GM12865 (cell line): ENCODE measurements around the gene IPP.
"Not testable (repeated sequence)": the region's sequence is repeated elsewhere in the genome, so short reads cannot be mapped to it uniquely, and the experiment has no call there.

ENCODE experiments used
- DNase-seq: peaks from one replicate; pipeline ENCODE4 v3.0.0; 2010; ENCODE audit warnings: low read depth
- H3K4me3 ChIP-seq: 2 replicates; pipeline ENCODE4 v1.5.1; 2011; ENCODE audit warnings: mild to moderate bottlenecking, low read depth, low read length, control low read depth
- TF ChIP-seq, protein P1 (sequence below): IDR thresholded peaks from 2 replicates; pipeline ENCODE4 v1.5.1; 2011; ENCODE audit warnings: low read length, control low read depth, low read depth, inconsistent platforms; ENCODE audit not compliant: insufficient read depth; ENCODE audit errors: missing control alignments

IPP gene

DNA sequence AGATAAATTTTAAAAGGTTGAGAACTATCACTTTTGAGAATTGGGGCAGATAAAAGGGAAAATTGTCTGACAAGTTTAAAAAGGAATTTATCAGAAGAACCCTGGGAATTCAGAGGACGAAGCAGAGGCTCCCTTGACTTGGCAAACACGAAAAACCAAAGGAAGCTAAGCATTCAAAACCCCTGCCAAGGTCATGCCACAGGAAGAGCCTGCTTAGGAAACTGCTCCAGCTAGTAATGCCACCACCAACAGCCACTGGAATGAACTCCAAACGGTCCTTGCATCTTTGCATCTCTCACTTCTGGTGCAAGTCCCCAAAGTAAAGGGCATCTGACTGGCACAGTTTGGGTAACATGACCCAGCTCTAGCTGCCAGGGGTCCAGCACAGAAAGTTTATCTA, 71.3 kb downstream of the IPP start:
- no peak for DNase-seq

GRCh38 chr1:45678489-45678888, 72.0 kb downstream of the IPP start:
- H3K4me3 ChIP-seq, result no peak overlapping the region
- no peak for DNase-seq
- TF ChIP-seq, protein P1, sequence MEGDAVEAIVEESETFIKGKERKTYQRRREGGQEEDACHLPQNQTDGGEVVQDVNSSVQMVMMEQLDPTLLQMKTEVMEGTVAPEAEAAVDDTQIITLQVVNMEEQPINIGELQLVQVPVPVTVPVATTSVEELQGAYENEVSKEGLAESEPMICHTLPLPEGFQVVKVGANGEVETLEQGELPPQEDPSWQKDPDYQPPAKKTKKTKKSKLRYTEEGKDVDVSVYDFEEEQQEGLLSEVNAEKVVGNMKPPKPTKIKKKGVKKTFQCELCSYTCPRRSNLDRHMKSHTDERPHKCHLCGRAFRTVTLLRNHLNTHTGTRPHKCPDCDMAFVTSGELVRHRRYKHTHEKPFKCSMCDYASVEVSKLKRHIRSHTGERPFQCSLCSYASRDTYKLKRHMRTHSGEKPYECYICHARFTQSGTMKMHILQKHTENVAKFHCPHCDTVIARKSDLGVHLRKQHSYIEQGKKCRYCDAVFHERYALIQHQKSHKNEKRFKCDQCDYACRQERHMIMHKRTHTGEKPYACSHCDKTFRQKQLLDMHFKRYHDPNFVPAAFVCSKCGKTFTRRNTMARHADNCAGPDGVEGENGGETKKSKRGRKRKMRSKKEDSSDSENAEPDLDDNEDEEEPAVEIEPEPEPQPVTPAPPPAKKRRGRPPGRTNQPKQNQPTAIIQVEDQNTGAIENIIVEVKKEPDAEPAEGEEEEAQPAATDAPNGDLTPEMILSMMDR, result no peak

More for the DNA sequence above, 71.3 kb downstream of the IPP start:
- no peak overlapping the region for H3K4me3 ChIP-seq
- TF ChIP-seq, protein P1, result no peak

- no peak for DNase-seq
- H3K4me3 ChIP-seq, result no peak overlapping the region
- TF ChIP-seq, protein P1, result no peak
These were observed 72.7 kb downstream of the IPP start for GRCh38 chr1:45677751-45678245.

- not testable (repeated sequence) for DNase-seq, H3K4me3 ChIP-seq
These were observed 73.9 kb downstream of the IPP start for GRCh38 chr1:45676553-45676952.

GRCh38 chr1:45674478-45674877, 76.0 kb downstream of the IPP start:
- TF ChIP-seq, protein P1, result no peak
- no peak for DNase-seq
- no peak overlapping the region for H3K4me3 ChIP-seq

DNA sequence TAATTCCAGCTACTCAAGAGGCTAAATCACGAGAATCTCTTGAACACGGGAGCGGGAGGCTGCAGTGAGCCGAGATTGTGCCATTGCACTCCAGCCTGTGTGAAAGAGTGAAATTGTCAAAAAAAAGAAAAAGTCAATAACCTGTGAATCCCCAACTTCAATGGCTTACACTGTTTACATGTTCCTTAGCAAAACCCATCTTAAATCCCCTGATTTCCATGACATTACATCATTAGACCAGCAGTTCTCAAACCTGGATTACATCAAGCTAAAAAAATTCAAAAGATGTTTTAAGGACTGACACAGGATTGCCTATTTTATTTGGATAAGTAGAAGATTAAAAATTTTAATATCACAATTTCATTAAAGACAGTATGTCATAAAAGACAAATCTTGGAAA, 76.5 kb downstream of the IPP start:
- TF ChIP-seq, protein P1, result no peak
- no peak for DNase-seq
- no peak overlapping the region for H3K4me3 ChIP-seq

DNA sequence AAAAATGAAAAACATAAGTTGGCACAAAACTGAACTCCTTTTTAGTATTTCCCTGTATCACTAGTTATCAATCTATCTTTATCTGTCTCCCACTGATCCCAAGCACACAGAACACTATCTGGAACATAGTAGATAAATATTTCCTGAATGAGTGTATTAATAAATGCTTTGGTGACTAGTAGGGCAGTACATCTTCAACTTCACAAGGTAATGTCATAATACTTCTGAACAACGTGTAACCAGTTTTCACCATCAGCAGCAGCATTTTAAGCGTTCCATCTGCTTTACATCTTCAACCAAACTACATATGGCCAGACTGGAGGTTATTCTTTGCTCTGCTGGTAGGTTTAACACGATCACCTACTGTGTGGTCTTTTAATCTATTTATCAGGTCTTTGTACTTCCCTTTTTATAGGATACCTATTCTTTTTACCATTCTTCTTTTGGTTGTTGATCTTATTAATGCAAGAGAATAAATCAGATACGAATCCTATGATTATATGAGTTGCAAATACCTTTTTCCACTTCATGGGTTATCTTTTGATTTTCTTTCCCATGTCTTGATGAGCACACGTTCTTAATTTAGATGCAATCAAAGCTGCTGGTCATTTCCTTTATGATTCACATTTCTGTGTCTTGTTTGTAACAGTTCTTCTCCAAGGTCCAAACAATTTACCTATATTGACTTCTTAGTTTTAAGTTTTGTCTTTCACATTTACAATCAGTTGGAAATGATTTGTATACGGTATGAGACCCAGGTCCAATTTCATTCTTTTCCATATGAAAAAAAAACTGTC, 80.4 kb downstream of the IPP start:
- H3K4me3 ChIP-seq, result no peak overlapping the region
- TF ChIP-seq, protein P1, result no peak
- DNase-seq, result no peak
